Neural crest cell (in vitro differentiated cells): ENCODE measurements around the gene DPM3. TPM values are rescaled to one million over a fixed set of nuclear protein-coding genes. Genes with fewer than 3 reads are reported as not detected.

ENCODE experiments used
- DNase-seq: peaks from one replicate; pipeline ENCODE4 v3.0.0; 2021; ENCODE audit warnings: low read depth, mixed read lengths, low spot score
- H3K27ac Mint-ChIP-seq: one replicate; pipeline ENCODE4 v1.8.0; 2021; ENCODE audit warnings: mild to moderate bottlenecking, mixed read lengths; ENCODE audit not compliant: unreplicated experiment
- H3K27me3 Mint-ChIP-seq: 2 replicates; pipeline ENCODE4 v1.8.0; 2021; ENCODE audit warnings: low read depth, mild to moderate bottlenecking, mixed read lengths
- H3K36me3 Mint-ChIP-seq: 2 replicates; pipeline ENCODE4 v1.8.0; 2021; ENCODE audit warnings: low read depth, mild to moderate bottlenecking, mixed read lengths
- H3K4me1 Mint-ChIP-seq: 2 replicates; pipeline ENCODE4 v1.8.0; 2021; ENCODE audit warnings: mixed read lengths
- H3K4me3 Mint-ChIP-seq: one replicate; pipeline ENCODE4 v1.8.0; 2021; ENCODE audit warnings: mild to moderate bottlenecking, mixed read lengths
- H3K9me3 Mint-ChIP-seq: 2 replicates; pipeline ENCODE4 v1.8.0; 2021; ENCODE audit warnings: mixed read lengths
- CTCF ChIP-seq: fragments of 200-600 bp; sonication (generic); conservative IDR thresholded peaks from 2 replicates; pipeline ENCODE4 v1.5.0; 2021; ENCODE audit warnings: antibody characterized with exemption, mild to moderate bottlenecking
- total RNA-seq: library from RNA; stranded (reverse); gene quantifications from 2 replicates; pipeline ENCODE4 v1.2.1, GENCODE V29; 2021

Gene DPM3
- total RNA-seq, 1 donor from 2014 or later, result 80.0 TPM

DNA sequence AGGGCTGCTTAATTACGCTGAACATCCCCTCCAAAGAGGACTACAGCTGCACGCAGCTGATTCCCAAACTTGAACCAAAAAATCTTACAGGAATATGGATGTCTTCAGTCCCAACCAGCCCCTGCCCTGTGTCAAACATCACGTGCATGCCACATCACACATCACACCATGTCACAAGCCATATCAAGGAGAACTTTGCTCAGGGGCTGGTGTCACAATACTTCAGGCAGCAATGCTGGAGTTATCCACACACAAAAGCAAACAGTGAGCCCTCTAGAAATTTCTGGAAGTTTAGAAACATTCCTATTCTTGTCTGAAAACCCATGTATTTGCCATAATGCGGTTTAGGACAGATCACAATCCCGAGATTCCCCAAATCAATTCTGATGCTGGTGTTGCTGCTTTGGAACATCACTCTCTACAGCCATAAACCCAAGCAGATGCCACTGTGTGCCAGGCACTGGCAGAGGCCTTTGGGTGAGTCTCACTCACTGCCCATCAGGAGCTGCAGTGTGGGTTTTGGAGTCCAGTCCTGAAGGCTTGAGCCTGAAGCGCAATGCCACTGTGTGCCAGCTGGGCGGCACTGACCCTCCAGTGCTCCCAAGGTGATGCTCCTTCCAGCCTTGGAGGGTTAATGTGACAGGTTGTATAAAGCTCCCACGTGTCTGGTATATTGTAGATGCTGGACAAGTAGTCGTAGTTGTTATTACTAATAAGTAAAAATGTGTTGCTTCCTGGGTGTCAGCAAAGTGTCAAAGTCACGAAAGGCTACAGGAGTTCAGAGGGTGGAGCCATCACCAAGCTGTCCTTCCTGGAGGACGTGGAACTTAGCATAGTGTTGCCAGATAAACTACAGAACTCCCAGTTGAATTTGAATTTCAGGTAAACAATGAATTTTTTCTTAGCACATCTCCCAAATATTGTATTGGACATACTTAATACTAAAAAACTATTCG, 32.7 kb downstream of the DPM3 start:
- Mint-ChIP-seq H3K9me3 (no peaks in the 10 kb centered on the region), H3K27me3 (peaks cover 38% of the 10 kb centered on the region), H3K36me3 (no peaks in the 10 kb centered on the region), H3K4me3 (no peak overlapping the region), H3K27ac (no peak overlapping the region), H3K4me1 (peaks cover 4% of the 10 kb centered on the region)
- TF ChIP-seq CTCF, result no peak
- no peak for DNase-seq

- DNase-seq, result no peak
- Mint-ChIP-seq H3K4me3 (no peak overlapping the region), H3K9me3 (no peaks in the 10 kb centered on the region), H3K4me1 (peaks cover 4% of the 10 kb centered on the region), H3K36me3 (no peaks in the 10 kb centered on the region), H3K27me3 (peaks cover 38% of the 10 kb centered on the region), H3K27ac (no peak overlapping the region)
- no peak for TF ChIP-seq CTCF
These were observed 33.5 kb downstream of the DPM3 start for GRCh38 chr1:155106862-155107261.

DNA sequence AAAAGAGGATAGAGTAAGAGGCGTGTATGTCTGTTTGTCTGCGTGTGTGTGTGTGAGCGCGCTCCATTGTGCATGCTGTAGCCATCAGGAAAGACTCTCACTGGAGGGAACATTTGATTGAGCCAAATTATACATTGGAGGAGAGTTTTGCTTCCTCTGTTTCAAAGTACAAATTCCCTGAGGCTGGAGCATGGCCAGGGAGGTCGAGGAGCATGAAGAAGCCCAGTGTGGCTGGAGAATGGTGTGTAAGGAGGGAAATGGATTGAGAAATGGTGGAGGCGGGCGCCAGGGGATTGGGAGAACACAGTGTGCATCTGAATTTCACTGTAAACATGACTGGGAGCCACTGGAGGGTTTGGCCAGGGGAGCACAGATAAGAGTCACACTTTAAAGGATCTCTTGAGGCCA, 34.7 kb downstream of the DPM3 start:
- Mint-ChIP-seq H3K27ac (no peak overlapping the region), H3K4me3 (no peak overlapping the region)

DNA sequence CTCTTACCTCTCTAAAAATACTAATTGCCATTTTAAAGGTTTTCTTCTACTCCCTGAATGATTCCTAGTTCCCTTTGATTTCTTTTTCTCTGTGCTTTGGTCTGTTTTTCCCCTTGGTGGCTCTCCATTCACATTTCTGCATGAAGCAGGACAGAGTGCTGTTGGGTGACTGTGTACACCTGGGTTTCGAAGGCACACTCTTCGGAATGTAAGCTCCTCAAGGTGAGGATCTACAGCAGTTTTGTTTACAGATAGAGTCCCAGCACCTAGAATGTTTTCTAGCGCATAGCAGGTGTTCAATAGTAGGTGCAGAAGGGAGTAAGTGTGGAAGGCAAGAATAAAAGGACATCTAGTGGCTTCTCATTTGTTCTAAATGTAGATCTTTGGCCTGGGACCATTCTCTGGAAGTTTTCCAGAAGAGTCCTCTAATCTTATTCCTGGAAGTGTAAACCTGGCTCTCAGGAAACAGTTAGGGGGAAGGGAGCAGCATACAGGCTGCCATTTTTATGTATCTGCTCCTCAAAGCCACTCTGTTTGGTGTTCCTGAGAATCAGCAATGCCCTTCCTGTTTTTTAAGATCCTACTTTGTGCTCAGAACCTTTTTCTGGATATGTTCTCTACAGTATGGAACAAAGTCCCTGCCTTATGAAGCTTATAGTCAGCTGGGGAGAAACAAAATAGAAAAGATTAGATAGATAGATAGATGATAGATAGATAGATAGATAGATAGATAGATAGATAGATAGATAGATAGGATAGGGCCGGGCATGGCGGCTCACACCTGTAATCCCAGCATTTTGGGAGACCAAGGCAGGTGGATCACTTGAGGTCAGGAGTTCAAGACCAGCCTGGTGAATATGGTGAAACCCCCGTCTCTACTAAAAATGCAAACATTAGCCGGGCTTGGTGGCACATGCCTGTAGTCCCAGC, 35.5 kb downstream of the DPM3 start:
- no peaks in the 10 kb centered on the region for H3K36me3 Mint-ChIP-seq
- DNase-seq, result no peak
- no peaks in the 10 kb centered on the region for H3K4me1 Mint-ChIP-seq
- peaks cover 36% of the 10 kb centered on the region for H3K27me3 Mint-ChIP-seq
- no peaks in the 10 kb centered on the region for H3K9me3 Mint-ChIP-seq
- TF ChIP-seq CTCF, result no peak
- H3K4me3 Mint-ChIP-seq, result no peak overlapping the region
- no peak overlapping the region for H3K27ac Mint-ChIP-seq

More for the DNA sequence above, 34.7 kb downstream of the DPM3 start:
- Mint-ChIP-seq H3K27me3 (peaks cover 39% of the 10 kb centered on the region), H3K4me1 (no peaks in the 10 kb centered on the region), H3K9me3 (no peaks in the 10 kb centered on the region), H3K36me3 (no peaks in the 10 kb centered on the region)
- no peak for DNase-seq
- TF ChIP-seq CTCF, result no peak

GRCh38 chr1:155103325-155103724, 37.0 kb downstream of the DPM3 start:
- Mint-ChIP-seq H3K9me3 (no peaks in the 10 kb centered on the region), H3K27ac (no peak overlapping the region), H3K36me3 (no peaks in the 10 kb centered on the region), H3K4me1 (no peaks in the 10 kb centered on the region), H3K27me3 (peaks cover 31% of the 10 kb centered on the region), H3K4me3 (no peak overlapping the region)
- no peak for TF ChIP-seq CTCF
- no peak for DNase-seq
